Nephron (organoid): ENCODE data around the gene ISG15.

Experiments used
- H3K27ac Mint-ChIP-seq, 3 experiments: 2 replicates each; pipeline ENCODE4 v1.8.0; 2020; ENCODE audit warnings: mixed read lengths in 3 of 3, mild to moderate bottlenecking in 2 of 3, moderate library complexity in 1 of 3
- H3K27me3 Mint-ChIP-seq: 2 replicates; pipeline ENCODE4 v1.8.0; 2021; ENCODE audit warnings: low read depth, mild to moderate bottlenecking, moderate library complexity, mixed read lengths
- H3K36me3 Mint-ChIP-seq: 2 replicates; pipeline ENCODE4 v1.8.0; 2020; ENCODE audit warnings: low read depth, mixed read lengths
- H3K4me1 Mint-ChIP-seq: 2 replicates; pipeline ENCODE4 v1.8.0; 2020; ENCODE audit warnings: mixed read lengths
- H3K4me3 Mint-ChIP-seq, 3 experiments: 2 replicates each; pipeline ENCODE4 v1.8.0; 2020; ENCODE audit warnings: mild to moderate bottlenecking in 3 of 3, mixed read lengths in 3 of 3, moderate library complexity in 2 of 3
- H3K9me3 Mint-ChIP-seq: 2 replicates; pipeline ENCODE4 v1.8.0; 2020; ENCODE audit warnings: mixed read lengths
- CTCF ChIP-seq, 3 experiments: fragments of 200-600 bp; sonication (generic); IDR thresholded peaks; one replicate each; pipeline ENCODE4 v1.5.0; 2021; ENCODE audit warnings: antibody characterized with exemption in 3 of 3; ENCODE audit not compliant: unreplicated experiment in 3 of 3

Gene ISG15

GRCh38 chr1:1043411-1043810 is 30.1 kb downstream of the ISG15 start:
- Mint-ChIP-seq H3K27me3 (peaks cover 14% of the 10 kb centered on the region), H3K4me1 (peaks cover 6% of the 10 kb centered on the region)

GRCh38 chr1:1043921-1044320 is 30.6 kb downstream of the ISG15 start:
- no peak for TF ChIP-seq CTCF (IDR thresholded peaks at IDR 0.05; ENCODE audit: unreplicated experiment in 3 of 3)
- Mint-ChIP-seq H3K4me1 (peaks cover 6% of the 10 kb centered on the region), H3K27me3 (peaks cover 11% of the 10 kb centered on the region), H3K36me3 (peaks cover 14% of the 10 kb centered on the region), H3K9me3 (no peaks in the 10 kb centered on the region), H3K4me3 (no peak overlapping the region), H3K27ac (no peak overlapping the region)

More at GRCh38 chr1:1043411-1043810, 30.1 kb downstream of the ISG15 start:
- no peak for TF ChIP-seq CTCF (IDR thresholded peaks at IDR 0.05; ENCODE audit: unreplicated experiment in 3 of 3)
- H3K9me3 Mint-ChIP-seq = no peaks in the 10 kb centered on the region
- H3K27ac Mint-ChIP-seq = no peak overlapping the region
- H3K36me3 Mint-ChIP-seq = peaks cover 18% of the 10 kb centered on the region
- no peak overlapping the region for H3K4me3 Mint-ChIP-seq

GRCh38 chr1:1044455-1045078 is 31.3 kb downstream of the ISG15 start:
- Mint-ChIP-seq H3K9me3 (no peaks in the 10 kb centered on the region), H3K4me1 (peaks cover 3% of the 10 kb centered on the region), H3K27me3 (peaks cover 4% of the 10 kb centered on the region), H3K27ac (no peak overlapping the region), H3K4me3 (no peak overlapping the region), H3K36me3 (peaks cover 14% of the 10 kb centered on the region)
- no peak for TF ChIP-seq CTCF (IDR thresholded peaks at IDR 0.05; ENCODE audit: unreplicated experiment in 3 of 3)

- Mint-ChIP-seq H3K9me3 (no peaks in the 10 kb centered on the region), H3K36me3 (peaks cover 14% of the 10 kb centered on the region), H3K27ac (no peak overlapping the region), H3K4me3 (no peak overlapping the region), H3K27me3 (no peaks in the 10 kb centered on the region), H3K4me1 (no peaks in the 10 kb centered on the region)
- no peak for TF ChIP-seq CTCF (IDR thresholded peaks at IDR 0.05; ENCODE audit: unreplicated experiment in 3 of 3)
Measured at GRCh38 chr1:1045129-1045528, 31.8 kb downstream of the ISG15 start.

GRCh38 chr1:1046243-1046642 is 32.9 kb downstream of the ISG15 start:
- H3K9me3 Mint-ChIP-seq = no peaks in the 10 kb centered on the region
- TF ChIP-seq CTCF (IDR thresholded peaks at IDR 0.05; ENCODE audit: unreplicated experiment in 3 of 3) = no peak
- no peak overlapping the region for H3K27ac Mint-ChIP-seq
- H3K4me3 Mint-ChIP-seq = no peak overlapping the region
- H3K36me3 Mint-ChIP-seq = peaks cover 18% of the 10 kb centered on the region
- no peaks in the 10 kb centered on the region for H3K4me1 Mint-ChIP-seq
- H3K27me3 Mint-ChIP-seq = no peaks in the 10 kb centered on the region

- peaks cover 18% of the 10 kb centered on the region for H3K36me3 Mint-ChIP-seq
- no peak overlapping the region for H3K4me3 Mint-ChIP-seq
- no peaks in the 10 kb centered on the region for H3K4me1 Mint-ChIP-seq
- H3K9me3 Mint-ChIP-seq = no peaks in the 10 kb centered on the region
- TF ChIP-seq CTCF (IDR thresholded peaks at IDR 0.05; ENCODE audit: unreplicated experiment in 3 of 3) = no peak
- H3K27ac Mint-ChIP-seq = no peak overlapping the region
- H3K27me3 Mint-ChIP-seq = no peaks in the 10 kb centered on the region
Measured at GRCh38 chr1:1046767-1047166, 33.5 kb downstream of the ISG15 start.
